AG20443 (cell line): ENCODE data around the gene CWC25.

Experiments used
- DNase-seq: peaks from one replicate; pipeline ENCODE4 v3.0.0; 2012; ENCODE audit warnings: low spot score, mixed read lengths

Gene CWC25

DNA sequence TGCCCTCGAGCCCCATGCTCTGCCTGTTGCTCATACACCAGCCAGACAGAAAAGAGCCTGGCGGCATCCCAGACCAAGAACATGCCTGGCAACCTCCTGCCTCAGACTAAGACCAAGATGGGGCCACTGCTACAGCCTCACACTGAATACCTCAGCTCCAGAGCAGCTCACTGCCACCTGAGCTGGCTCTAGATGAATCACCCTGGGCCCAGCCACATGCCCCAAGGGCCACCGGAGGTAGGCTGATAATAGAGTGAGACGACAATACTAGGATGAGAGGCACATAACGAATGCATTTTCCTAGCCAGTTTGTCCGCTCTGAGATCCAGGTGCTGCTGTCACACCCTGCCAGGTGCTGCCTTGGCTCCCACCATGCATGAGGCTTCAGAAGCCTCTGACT, 38.7 kb downstream of the CWC25 start:
- no peak for DNase-seq

DNA sequence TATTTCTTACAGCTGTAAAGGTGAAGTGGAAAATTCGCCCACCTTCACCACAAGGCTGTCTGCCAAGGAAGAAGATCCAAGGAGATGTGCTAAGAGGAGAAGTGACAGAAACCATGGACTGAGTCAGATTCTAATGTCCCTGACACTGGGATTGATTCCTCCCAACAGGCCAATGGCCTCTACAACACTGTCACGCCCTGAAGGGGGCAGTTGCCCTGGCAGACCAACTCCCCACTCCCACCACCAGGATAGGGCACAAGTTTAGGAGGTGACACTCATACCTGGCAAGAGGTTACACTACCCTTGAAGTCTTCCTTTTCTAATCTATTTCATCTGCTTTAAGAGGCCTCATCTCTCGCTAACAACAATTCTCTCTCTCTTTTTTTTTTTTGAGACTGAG, 41.9 kb downstream of the CWC25 start:
- no peak for DNase-seq

DNA sequence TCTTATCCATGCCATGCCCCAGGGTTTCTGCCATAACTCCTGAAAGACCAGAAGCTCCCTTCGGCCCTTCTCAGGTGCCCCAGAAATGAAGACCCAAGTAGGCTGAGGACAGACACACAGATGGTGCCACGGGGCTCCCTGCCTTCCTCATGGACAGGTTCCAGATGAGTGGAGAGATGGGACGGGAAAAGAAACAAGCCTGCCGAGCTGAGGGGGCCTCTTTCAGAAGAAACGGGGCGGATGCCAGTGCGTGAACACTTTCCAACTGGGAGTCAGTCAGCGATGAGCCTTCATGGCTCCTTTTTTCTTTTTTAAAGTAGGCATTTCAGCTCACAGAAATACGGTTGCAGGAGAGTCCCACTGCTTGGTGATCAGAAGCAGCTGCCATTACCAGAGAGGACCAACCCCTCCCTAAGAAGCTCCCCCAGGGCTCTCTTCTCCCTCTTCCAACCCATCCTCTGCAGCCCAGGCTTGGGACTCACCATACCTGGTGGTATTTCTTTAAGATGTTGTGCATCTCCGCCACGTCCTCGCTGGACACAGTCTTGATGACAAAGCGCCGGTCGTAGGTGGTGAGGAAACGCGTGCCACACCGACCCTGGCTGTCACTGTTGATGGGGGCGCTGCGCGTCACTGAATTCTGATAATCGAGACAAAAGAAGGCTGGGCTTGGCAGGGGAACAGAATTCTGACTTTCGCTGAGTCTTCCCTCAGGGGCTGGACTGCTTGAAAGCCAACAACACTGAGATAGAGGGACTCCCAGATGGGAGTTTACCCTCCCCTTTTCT, 45.0 kb downstream of the CWC25 start:
- no peak for DNase-seq

DNA sequence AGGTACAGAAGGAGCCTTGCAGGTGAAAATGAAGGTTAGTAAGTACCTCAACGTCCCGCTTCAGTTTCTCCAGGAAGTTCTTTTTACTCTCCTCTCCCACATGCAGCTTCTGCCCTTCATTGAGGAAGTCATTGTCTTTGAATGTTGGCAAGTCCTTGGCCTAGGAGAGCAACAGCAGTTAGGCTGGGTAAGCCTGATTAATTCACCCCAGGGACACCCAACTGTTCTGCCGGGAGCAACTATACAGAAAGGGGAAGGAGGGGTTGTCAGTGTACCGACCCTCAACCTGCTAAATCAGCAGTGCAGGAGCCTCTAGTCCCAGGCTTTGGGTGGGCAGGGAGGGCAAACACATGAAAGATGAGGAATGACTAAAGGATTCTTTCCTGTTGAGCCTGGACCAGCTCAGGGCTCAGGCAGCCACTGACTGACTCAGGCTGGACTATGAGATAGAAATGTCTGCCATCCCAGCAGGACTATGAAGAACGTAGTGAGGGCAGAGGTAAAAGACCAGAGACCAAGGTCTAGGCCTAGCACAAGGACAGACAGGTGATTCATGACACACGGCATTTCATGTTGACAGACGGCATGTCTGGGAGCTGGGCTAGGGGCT, 47.4 kb downstream of the CWC25 start:
- peak; percentile 35 for DNase-seq

DNA sequence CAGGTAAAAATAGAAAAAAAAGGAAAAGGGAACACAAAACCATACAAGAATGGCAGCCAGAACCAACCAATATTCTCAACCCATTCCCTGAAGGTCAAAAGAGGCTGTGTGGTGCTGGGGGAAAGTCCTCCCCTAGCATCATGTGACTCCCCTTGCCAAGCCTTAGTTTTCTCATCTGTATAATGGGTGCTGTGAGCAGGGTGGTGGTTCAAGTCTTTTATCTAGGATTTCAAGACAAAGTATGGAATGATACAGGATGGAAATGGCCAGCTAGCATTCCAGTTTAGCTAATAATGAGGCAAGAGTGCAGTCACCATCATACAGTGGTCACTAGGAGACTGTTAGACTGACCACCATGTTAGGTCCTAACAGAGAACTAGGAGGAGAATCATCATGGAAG, 51.9 kb downstream of the CWC25 start:
- no peak for DNase-seq

DNA sequence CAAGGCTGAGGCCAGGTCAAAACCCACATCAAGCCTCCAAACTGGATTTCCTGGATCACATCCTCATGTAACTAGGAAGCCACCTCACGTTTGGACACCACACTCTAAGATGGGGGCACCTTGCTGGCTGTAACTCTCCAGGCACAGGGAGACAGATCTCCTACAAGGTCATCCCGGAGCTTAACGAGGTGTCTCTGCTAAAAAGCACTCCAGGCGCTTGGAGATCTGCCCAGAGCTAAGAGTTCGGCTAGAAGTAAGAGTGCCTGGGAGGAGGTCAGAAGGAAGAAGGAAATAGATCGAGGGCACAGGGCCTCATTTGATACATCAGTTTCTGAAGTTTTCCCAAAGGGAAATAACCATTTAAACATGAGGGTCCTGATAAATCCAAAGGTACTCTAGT, 56.7 kb downstream of the CWC25 start:
- no peak for DNase-seq

DNA sequence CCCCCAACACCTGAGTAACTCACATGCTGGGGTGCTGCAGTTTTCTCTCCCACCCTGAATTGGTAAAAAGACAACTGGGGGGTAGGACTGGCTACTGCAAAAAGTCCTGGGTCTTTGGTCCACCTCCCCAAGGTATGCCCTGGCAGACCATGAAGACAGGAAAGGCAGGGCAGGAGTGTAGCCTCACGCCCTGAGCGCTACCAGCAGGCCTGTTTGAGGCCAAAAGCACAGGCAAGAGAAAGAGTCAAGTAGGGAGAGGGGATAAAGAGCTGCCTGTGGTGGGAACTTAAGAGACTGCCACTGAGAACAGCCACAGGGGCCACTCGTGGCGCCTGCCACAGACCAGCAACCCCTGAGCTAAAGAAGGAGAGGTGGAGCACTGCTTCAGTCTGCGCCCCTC, 58.8 kb downstream of the CWC25 start:
- DNase-seq, result no peak

DNA sequence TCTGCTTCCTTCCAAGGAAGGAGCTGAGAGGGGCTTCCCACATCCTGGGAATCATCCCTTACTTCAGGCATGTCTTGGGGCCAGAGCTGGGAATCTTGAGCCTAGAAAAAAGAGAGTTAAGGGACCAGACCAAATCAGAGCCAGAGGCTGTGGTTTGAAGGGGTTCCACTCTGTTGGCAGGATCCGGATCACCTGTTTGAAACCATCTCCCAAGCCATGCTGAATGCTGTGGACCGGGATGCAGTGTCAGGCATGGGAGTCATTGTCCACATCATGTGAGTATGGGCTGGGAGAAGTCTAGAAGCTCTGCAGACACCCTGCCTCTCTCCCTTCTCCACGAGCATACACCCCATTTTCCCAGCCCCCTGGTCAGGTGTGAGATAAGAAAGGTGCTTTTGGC, 62.9 kb downstream of the CWC25 start:
- no peak for DNase-seq

DNA sequence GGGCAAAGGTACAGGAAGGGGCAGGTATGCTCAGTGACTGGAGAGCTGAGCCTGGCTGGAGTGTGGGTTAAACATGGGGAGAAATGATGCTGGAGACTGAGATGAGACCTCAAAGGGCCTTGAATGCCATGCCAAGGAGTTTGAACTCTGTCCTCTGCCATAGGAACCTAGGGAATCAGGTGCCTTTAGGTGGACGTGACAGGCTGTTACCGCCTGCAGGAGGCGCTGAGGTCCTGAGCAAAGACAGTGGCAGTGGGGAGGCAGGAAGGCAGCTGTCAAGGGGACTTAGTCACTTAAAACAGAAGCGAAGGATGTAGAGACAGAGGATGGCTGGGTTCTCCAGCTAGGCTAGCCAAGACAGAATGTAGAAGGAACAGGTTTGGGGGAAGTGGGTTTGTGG, 63.5 kb downstream of the CWC25 start:
- no peak for DNase-seq

DNA sequence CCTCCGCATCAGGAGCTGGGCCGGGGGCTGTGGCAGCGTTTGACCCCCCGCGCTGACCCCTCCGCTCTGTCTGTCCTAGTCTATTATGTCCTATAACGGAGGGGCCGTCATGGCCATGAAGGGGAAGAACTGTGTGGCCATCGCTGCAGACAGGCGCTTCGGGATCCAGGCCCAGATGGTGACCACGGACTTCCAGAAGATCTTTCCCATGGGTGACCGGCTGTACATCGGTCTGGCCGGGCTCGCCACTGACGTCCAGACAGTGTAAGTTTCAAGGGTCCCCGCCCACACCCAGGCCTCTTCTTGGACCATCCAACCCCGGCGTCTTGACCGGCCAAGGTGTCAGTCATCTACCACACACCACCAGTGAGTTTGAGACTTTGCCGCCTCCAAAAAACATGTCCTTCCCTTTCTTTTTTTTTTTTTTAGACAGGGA, 72.0 kb downstream of the CWC25 start:
- DNase-seq, result no peak

DNA sequence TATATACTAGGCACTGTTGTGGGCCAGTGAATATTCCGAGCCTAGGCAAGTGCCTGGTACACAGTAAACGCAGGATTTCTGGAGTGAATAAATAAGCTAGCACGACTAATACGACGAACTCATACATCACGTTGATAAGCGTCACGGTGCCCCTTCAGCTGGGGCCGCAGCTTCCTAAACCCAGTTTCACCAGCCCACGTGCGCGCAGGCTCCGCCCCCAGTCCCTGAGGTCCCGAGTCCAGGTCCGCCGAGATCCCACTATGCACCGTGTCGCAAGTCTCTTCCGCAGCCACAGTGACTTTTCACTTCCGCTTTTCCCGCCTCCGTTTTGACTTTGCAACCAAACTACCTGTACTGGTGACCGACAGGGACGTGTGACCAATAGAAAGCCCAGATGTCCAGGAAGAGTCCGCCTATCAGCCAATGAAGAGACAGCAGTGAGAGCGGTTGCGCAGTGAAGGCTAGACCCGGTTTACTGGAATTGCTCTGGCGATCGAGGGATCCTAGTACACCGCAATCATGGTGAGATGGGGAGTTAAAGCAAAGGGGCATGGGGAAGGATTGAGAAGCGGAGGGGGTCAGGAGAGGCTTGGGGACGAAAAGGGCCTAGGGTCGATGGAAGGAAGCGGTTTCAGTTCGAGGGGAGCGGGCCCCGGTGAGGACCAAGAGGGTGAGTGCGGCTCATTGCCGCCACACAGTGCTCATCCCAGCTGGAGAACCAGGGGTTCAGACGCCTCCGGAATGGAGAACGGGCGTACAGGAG, 72.6 kb downstream of the CWC25 start, which contains the start of gene PSMB3:
Gene PSMB3, plus strand, starts transcription at position 434 of the 763 bp plus-strand sequence. Its CDS starts 86 bp downstream, at position 520.
- peak; percentile 97 for DNase-seq

DNA sequence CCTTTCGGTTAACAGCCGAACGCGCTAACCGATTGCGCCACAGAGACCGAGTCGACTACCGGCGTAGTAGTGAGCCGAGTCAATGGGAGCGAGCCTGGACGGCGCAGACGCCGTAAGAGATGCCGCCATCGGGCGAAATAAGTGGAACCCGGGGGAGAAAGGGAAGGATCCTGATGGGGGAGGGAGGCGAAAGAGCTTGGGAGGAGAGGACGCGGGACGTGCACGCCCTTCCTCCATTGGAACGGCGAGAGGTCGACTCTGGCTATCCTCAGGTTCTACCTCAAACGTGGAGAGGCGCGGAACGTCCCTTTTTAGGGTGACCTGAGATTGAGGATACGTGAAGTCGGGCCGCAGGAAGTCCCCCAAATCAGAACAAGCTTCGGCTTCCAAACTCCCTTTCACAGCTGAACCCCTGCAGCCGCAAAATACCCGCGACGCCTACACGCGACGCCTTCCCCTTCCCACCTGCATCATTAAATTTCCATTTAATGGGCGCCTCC, 73.3 kb downstream of the CWC25 start:
- DNase-seq, result peak; percentile 86

DNA sequence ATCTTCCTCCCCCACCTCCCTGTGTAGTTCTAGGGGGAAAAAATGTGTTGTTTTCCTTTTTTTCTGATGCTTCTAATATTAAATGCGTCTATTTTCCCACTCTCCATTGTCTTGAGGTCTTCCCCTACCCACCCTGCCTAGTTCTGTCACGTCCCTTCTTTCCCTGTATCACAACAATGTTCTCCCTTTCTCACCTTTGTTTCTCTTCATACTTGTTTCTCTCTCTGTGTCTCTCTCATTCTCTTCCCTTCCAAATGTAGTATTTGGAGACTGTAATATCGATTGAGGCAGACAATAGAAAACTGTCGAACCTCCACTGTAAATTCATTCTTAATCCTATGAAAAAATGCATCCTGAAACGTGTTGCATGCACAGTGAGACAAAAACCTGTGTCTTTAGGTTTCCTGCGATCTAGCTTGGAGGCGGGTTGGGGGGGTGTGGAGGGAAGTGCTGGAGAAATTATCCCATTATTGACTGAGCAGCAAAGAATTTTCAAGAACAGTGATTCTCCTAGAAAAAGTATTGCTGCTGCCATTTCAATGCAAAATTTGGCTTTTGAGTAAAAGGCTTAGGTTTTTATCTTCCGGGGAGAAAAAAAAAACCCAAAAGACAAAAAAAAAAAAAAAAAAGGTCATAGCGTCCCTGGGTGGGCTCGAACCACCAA, 73.8 kb downstream of the CWC25 start:
- DNase-seq, result no peak
